OCI-LY3 (cell line): ENCODE results near the gene UNC5C.

Experiments used
- CTCF ChIP-seq: fragments of 200-600, 300-600 bp; sonication (generic); IDR thresholded peaks from 2 replicates; pipeline ENCODE4 v1.5.1; 2014; ENCODE audit warnings: antibody characterized with exemption, low read length, low read depth
- EZH2phosphoT487 ChIP-seq: fragments of 200-600 bp; shearing (Covaris generic); IDR thresholded peaks from 2 replicates; pipeline ENCODE4 v1.6.1; 2018; ENCODE audit warnings: antibody characterized with exemption, mixed run types, low read depth

GRCh38 chr4:95318483-95318882 lies 230.3 kb downstream of the UNC5C start:
- no peak for TF ChIP-seq CTCF
- TF ChIP-seq EZH2phosphoT487, result no peak
